SK-N-SH (cell line): ENCODE results near the gene SUMO1. TPM values are rescaled to one million over a fixed set of nuclear protein-coding genes. Genes with fewer than 3 reads are reported as not detected.

ENCODE experiments used
- CTCF ChIA-PET: fragments of 300-600, 350-600 bp; formaldehyde crosslinking; extraction: SDS; loops from one replicate; lab custom pipeline; 2021; lab: Yijun Ruan, JAX
- POLR2A ChIA-PET: fragments of 350-600 bp; sonication (Branson Sonifier 250); formaldehyde crosslinking; extraction: SDS; loops from one replicate; lab custom pipeline; 2020; ENCODE audit warnings: antibody characterized with exemption, inconsistent platforms; lab: Yijun Ruan, JAX
- DNase-seq: peaks from one replicate; pipeline ENCODE4 v3.0.0; 2012
- H2AFZ ChIP-seq: fragments of 200-600 bp; sonication (generic); 2 replicates; pipeline ENCODE4 v1.8.1; 2016; ENCODE audit warnings: antibody characterized with exemption, mild to moderate bottlenecking, low read depth
- H3F3A ChIP-seq: fragments of 200-600 bp; sonication (generic); replicated peaks from 2 replicates; pipeline ENCODE3; 2016; ENCODE audit warnings: antibody characterized with exemption, mild to moderate bottlenecking; ENCODE audit not compliant: insufficient read depth
- H3K27ac ChIP-seq, 2 experiments: fragments of 200-500 bp in 1 of 2; fragments of 200-600 bp in 1 of 2; sonication (Bioruptor generic) in 1 of 2; sonication (generic), shearing (Covaris generic) in 1 of 2; 2 replicates each; pipeline versions ENCODE4 v1.5.1 to v1.6.1; 2014 to 2016; ENCODE audit warnings: low read depth in 2 of 2, inconsistent platforms in 1 of 2, low read length in 1 of 2, mild to moderate bottlenecking in 1 of 2, mixed read lengths in 1 of 2
- H3K27me3 ChIP-seq: fragments of 200-600 bp; sonication (generic), shearing (Covaris generic); 2 replicates; pipeline ENCODE4 v1.6.1; 2016; ENCODE audit warnings: mixed run types; ENCODE audit not compliant: insufficient read depth
- H3K36me3 ChIP-seq, 2 experiments: fragments of 200-500 bp in 1 of 2; fragments of 200-600 bp in 1 of 2; sonication (Bioruptor generic) in 1 of 2; sonication (generic) in 1 of 2; replicated peaks in 1 of 2; 2 replicates each; pipeline versions ENCODE3 to v1.5.1; 2014 to 2016; ENCODE audit warnings: low read length in 1 of 2, mild to moderate bottlenecking in 1 of 2; ENCODE audit not compliant: insufficient read depth in 2 of 2, control insufficient read depth in 1 of 2
- H3K4me1 ChIP-seq, 2 experiments: fragments of 200-500 bp in 1 of 2; fragments of 200-600 bp in 1 of 2; sonication (Bioruptor generic) in 1 of 2; sonication (generic), shearing (Covaris generic) in 1 of 2; 2 replicates each; pipeline versions ENCODE4 v1.5.1 to v1.6.1; 2014 to 2016; ENCODE audit warnings: low read depth in 1 of 2, low read length in 1 of 2, mixed run types in 1 of 2; ENCODE audit not compliant: insufficient read depth in 2 of 2, control insufficient read depth in 1 of 2
- H3K4me2 ChIP-seq: fragments of 200-600 bp; sonication (generic), shearing (Covaris generic); 2 replicates; pipeline ENCODE4 v1.6.1; 2017; ENCODE audit warnings: mixed run types
- H3K4me3 ChIP-seq, 2 experiments: fragments of 200-500 bp in 1 of 2; fragments of 200-600 bp in 1 of 2; sonication (Bioruptor generic) in 1 of 2; sonication (generic), shearing (Covaris generic) in 1 of 2; 2 replicates each; pipeline versions ENCODE4 v1.5.1 to v1.8.1; 2014 to 2016; ENCODE audit warnings: low read depth in 2 of 2, inconsistent platforms in 1 of 2, low read length in 1 of 2, mild to moderate bottlenecking in 1 of 2, mixed read lengths in 1 of 2, moderate library complexity in 1 of 2
- H3K79me2 ChIP-seq: fragments of 200-600 bp; sonication (generic); 2 replicates; pipeline ENCODE4 v1.8.1; 2017; ENCODE audit warnings: mild to moderate bottlenecking; ENCODE audit not compliant: insufficient read depth
- H3K9ac ChIP-seq: fragments of 200-600 bp; sonication (generic); 2 replicates; pipeline ENCODE4 v1.6.1; 2017; ENCODE audit warnings: mixed run types
- H3K9me2 ChIP-seq: fragments of 200-600 bp; sonication (generic); 2 replicates; pipeline ENCODE4 v1.6.1; 2017; ENCODE audit warnings: mixed run types
- H3K9me3 ChIP-seq: fragments of 200-600 bp; sonication (generic); 2 replicates; pipeline ENCODE4 v1.6.1; 2017; ENCODE audit warnings: mixed run types, mild to moderate bottlenecking, moderate library complexity
- H4K20me1 ChIP-seq: fragments of 200-600 bp; sonication (generic); 2 replicates; pipeline ENCODE4 v1.6.1; 2017; ENCODE audit warnings: mild to moderate bottlenecking, mixed run types; ENCODE audit not compliant: insufficient read depth
- CHD2 ChIP-seq: fragments of 150-350 bp; IDR thresholded peaks from 2 replicates; pipeline ENCODE4 v1.6.1; 2018; ENCODE audit warnings: low read length; ENCODE audit not compliant: partially characterized antibody
- ELF1 ChIP-seq: IDR thresholded peaks from 2 replicates; pipeline ENCODE4 v1.4.0; 2012
- EP300 ChIP-seq, 2 experiments: IDR thresholded peaks; 2 replicates each; pipeline versions ENCODE4 v1.4.0 to v1.6.1; 2012; ENCODE audit warnings: borderline replicate concordance in 1 of 2, low read depth in 1 of 2, low read length in 1 of 2
- EZH2phosphoT487 ChIP-seq: fragments of 200-600 bp; sonication (generic); IDR thresholded peaks from 2 replicates; pipeline ENCODE4 v1.6.1; 2017; ENCODE audit warnings: low read depth, mixed run types, mild to moderate bottlenecking, antibody characterized with exemption, moderate library complexity, borderline replicate concordance
- FOXJ3 ChIP-seq: sonication (generic); formaldehyde crosslinking; IDR thresholded peaks from 2 replicates; pipeline ENCODE4 v1.5.1; 2020; ENCODE audit warnings: mild to moderate bottlenecking, missing genetic modification reagents
- FOXM1 ChIP-seq: IDR thresholded peaks from 2 replicates; pipeline ENCODE4 v1.4.0; 2012; ENCODE audit warnings: low read depth, mild to moderate bottlenecking
- GATA2 ChIP-seq: sonication (generic); formaldehyde crosslinking; IDR thresholded peaks from 2 replicates; pipeline ENCODE4 v1.5.0; 2020; ENCODE audit warnings: mild to moderate bottlenecking, missing genetic modification reagents
- MEF2A ChIP-seq: IDR thresholded peaks from 2 replicates; pipeline ENCODE4 v1.4.0; 2012; ENCODE audit warnings: low read depth, borderline replicate concordance
- MXI1 ChIP-seq: IDR thresholded peaks from 2 replicates; pipeline ENCODE4 v1.6.1; 2012; ENCODE audit warnings: mild to moderate bottlenecking, low read depth, low read length, improper control_type of control experiment
- NFIC ChIP-seq: IDR thresholded peaks from 2 replicates; pipeline ENCODE4 v1.4.0; 2012; ENCODE audit warnings: borderline replicate concordance
- NRF1 ChIP-seq: IDR thresholded peaks from 2 replicates; pipeline ENCODE4 v1.6.1; 2012; ENCODE audit warnings: low read depth, mild to moderate bottlenecking, low read length
- RAD21 ChIP-seq: IDR thresholded peaks from 2 replicates; pipeline ENCODE4 v1.6.1; 2012; ENCODE audit warnings: mild to moderate bottlenecking, low read length
- WGBS: methylation state at CpG from one replicate; pipeline ENCODE4 v1.1.6; 2017; ENCODE audit warnings: low lambda C conversion rate; 5-methylcytosine and 5-hydroxymethylcytosine counted together
- polyA plus RNA-seq, 3 experiments: library from polyadenylated mRNA; depleted of rRNA; stranded (reverse); fragments of >200 nt; gene quantifications; 2 replicates each; pipeline ENCODE4 v1.2.3, GENCODE V29; 2012
- TF ChIP-seq, protein P1 (sequence below): fragments of 200-600 bp; sonication (generic); IDR thresholded peaks from 2 replicates; pipeline ENCODE4 v1.6.1; 2017; ENCODE audit warnings: antibody characterized with exemption, mild to moderate bottlenecking, moderate library complexity
- TF ChIP-seq, protein P2 (sequence below): fragments of 150-350 bp; IDR thresholded peaks from 2 replicates; pipeline ENCODE4 v1.6.1; 2016; ENCODE audit warnings: mild to moderate bottlenecking, low read depth, low read length
- TF ChIP-seq, protein P3 (sequence below): IDR thresholded peaks from 2 replicates; pipeline ENCODE4 v1.4.0; 2012; ENCODE audit warnings: low read depth
- TF ChIP-seq, protein P4 (sequence below): IDR thresholded peaks from 2 replicates; pipeline ENCODE4 v1.6.1; 2012; ENCODE audit warnings: mild to moderate bottlenecking, low read depth, low read length, moderate library complexity
- TF ChIP-seq, protein P5 (sequence below): IDR thresholded peaks from 2 replicates; pipeline ENCODE4 v1.4.0; 2012; ENCODE audit warnings: low read depth, borderline replicate concordance

The SUMO1 gene
- polyA plus RNA-seq, 1 of the 3 experiments (the other 2 are of a cell fraction) = 42.8 TPM

DNA sequence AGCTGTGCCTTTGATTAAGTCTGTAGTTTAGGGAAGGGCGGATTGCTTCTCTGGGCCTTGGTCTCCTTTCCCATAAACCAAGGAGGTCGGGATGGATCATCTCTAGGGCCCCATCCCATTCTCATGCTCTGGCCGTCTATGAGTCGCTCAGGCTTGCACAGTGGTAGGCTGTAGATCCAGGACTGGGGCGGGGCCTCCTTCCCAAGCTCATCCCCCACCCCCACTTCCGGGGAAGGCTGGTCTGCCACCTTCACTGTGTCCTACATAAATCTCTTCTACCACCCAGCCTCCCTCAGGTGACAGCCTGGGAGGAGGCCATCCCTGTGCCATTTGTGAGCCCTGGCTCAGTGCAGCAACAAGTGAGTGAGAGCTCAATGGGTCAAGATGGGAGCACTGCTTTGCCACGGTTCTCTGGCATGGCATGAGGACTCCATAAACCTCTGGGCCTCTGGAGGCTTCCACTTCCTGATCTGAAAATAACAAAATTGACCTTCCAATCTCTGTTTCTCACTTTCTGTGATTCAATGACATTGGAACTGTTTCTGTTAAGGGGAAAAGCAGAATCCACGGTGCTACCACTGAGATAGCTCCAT lies 68.5 kb downstream of the SUMO1 start:
- Histone ChIP-seq H2AFZ (no peak overlapping the region), H3K36me3 (no peaks in the 10 kb centered on the region), H3K27me3 (no peaks in the 10 kb centered on the region), H3K27ac (no peak overlapping the region), H3K4me3 (no peak overlapping the region), H3K9me3 (no peaks in the 10 kb centered on the region), H3K9me2 (no peaks in the 10 kb centered on the region), H3K79me2 (no peaks in the 10 kb centered on the region), H3K4me2 (no peak overlapping the region), H3K9ac (no peak overlapping the region), H3K4me1 (peaks cover 0 to 4% of the 10 kb centered on the region in 2 experiments; a peak in 1 of 4 replicates), H4K20me1 (no peaks in the 10 kb centered on the region), H3F3A (no peaks in the 10 kb centered on the region)
- ChIA-PET CTCF (interaction anchor here (0.6 to 3.0 kb wide), 6 partner anchors 9 to 310 kb away, joined by 3 to 19 read pairs (median 6); no protein-coding TSS in a partner anchor), POLR2A (no interaction called here)
- TF ChIP-seq CHD2 = no peak
- TF ChIP-seq, protein P1, sequence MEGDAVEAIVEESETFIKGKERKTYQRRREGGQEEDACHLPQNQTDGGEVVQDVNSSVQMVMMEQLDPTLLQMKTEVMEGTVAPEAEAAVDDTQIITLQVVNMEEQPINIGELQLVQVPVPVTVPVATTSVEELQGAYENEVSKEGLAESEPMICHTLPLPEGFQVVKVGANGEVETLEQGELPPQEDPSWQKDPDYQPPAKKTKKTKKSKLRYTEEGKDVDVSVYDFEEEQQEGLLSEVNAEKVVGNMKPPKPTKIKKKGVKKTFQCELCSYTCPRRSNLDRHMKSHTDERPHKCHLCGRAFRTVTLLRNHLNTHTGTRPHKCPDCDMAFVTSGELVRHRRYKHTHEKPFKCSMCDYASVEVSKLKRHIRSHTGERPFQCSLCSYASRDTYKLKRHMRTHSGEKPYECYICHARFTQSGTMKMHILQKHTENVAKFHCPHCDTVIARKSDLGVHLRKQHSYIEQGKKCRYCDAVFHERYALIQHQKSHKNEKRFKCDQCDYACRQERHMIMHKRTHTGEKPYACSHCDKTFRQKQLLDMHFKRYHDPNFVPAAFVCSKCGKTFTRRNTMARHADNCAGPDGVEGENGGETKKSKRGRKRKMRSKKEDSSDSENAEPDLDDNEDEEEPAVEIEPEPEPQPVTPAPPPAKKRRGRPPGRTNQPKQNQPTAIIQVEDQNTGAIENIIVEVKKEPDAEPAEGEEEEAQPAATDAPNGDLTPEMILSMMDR = no peak
- TF ChIP-seq EP300 (IDR thresholded peaks at IDR 0.05; ENCODE audit: borderline replicate concordance in 1 of 2, low read depth in 1 of 2, low read length in 1 of 2) = no peak
- TF ChIP-seq, protein P2, sequence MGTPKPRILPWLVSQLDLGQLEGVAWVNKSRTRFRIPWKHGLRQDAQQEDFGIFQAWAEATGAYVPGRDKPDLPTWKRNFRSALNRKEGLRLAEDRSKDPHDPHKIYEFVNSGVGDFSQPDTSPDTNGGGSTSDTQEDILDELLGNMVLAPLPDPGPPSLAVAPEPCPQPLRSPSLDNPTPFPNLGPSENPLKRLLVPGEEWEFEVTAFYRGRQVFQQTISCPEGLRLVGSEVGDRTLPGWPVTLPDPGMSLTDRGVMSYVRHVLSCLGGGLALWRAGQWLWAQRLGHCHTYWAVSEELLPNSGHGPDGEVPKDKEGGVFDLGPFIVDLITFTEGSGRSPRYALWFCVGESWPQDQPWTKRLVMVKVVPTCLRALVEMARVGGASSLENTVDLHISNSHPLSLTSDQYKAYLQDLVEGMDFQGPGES = no peak
- TF ChIP-seq, protein P3, sequence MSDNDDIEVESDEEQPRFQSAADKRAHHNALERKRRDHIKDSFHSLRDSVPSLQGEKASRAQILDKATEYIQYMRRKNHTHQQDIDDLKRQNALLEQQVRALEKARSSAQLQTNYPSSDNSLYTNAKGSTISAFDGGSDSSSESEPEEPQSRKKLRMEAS = no peak
- TF ChIP-seq FOXJ3 = no peak
- no peak for TF ChIP-seq FOXM1
- TF ChIP-seq MEF2A = no peak
- no peak for TF ChIP-seq NFIC
- no peak for TF ChIP-seq ELF1
- no peak for TF ChIP-seq NRF1
- no peak for TF ChIP-seq GATA2 (CRISPR knock-in tag)
- TF ChIP-seq MXI1 = no peak
- TF ChIP-seq RAD21 = no peak
- TF ChIP-seq EZH2phosphoT487 = no peak
- WGBS = 93% methylated on average over 2 of the region's 8 CpGs
- DNase-seq = no peak

DNA sequence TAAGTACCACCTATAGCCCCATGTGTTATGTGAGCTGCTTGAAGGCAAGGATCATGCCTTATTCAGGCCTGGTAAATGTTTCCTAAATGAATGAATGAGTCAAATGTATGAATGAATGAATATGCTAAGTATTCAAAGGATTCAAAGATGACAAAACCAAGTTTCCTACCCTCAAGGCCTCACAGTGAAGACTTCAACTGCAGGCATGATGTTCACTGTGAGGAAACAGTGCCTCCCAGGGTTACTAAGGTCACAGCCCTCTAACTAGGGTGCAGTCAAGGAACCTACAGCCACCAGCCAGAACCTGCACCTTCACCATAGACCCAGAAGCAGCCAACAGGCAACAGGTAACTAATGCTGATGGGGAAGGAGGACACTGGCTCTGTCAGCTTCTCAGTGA lies 69.3 kb downstream of the SUMO1 start:
- Histone ChIP-seq H3K79me2 (no peaks in the 10 kb centered on the region), H3K27me3 (no peaks in the 10 kb centered on the region), H3K9me2 (no peaks in the 10 kb centered on the region)
- POLR2A ChIA-PET = no interaction called here
- TF ChIP-seq, protein P4, sequence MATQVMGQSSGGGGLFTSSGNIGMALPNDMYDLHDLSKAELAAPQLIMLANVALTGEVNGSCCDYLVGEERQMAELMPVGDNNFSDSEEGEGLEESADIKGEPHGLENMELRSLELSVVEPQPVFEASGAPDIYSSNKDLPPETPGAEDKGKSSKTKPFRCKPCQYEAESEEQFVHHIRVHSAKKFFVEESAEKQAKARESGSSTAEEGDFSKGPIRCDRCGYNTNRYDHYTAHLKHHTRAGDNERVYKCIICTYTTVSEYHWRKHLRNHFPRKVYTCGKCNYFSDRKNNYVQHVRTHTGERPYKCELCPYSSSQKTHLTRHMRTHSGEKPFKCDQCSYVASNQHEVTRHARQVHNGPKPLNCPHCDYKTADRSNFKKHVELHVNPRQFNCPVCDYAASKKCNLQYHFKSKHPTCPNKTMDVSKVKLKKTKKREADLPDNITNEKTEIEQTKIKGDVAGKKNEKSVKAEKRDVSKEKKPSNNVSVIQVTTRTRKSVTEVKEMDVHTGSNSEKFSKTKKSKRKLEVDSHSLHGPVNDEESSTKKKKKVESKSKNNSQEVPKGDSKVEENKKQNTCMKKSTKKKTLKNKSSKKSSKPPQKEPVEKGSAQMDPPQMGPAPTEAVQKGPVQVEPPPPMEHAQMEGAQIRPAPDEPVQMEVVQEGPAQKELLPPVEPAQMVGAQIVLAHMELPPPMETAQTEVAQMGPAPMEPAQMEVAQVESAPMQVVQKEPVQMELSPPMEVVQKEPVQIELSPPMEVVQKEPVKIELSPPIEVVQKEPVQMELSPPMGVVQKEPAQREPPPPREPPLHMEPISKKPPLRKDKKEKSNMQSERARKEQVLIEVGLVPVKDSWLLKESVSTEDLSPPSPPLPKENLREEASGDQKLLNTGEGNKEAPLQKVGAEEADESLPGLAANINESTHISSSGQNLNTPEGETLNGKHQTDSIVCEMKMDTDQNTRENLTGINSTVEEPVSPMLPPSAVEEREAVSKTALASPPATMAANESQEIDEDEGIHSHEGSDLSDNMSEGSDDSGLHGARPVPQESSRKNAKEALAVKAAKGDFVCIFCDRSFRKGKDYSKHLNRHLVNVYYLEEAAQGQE = no peak
- TF ChIP-seq, protein P5, sequence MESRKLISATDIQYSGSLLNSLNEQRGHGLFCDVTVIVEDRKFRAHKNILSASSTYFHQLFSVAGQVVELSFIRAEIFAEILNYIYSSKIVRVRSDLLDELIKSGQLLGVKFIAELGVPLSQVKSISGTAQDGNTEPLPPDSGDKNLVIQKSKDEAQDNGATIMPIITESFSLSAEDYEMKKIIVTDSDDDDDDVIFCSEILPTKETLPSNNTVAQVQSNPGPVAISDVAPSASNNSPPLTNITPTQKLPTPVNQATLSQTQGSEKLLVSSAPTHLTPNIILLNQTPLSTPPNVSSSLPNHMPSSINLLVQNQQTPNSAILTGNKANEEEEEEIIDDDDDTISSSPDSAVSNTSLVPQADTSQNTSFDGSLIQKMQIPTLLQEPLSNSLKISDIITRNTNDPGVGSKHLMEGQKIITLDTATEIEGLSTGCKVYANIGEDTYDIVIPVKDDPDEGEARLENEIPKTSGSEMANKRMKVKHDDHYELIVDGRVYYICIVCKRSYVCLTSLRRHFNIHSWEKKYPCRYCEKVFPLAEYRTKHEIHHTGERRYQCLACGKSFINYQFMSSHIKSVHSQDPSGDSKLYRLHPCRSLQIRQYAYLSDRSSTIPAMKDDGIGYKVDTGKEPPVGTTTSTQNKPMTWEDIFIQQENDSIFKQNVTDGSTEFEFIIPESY = no peak
- TF ChIP-seq, all 33 proteins: peak for 0
- Histone ChIP-seq H4K20me1 (no peaks in the 10 kb centered on the region), H3K27ac (no peak overlapping the region), H3F3A (no peaks in the 10 kb centered on the region), H2AFZ (no peak overlapping the region), H3K4me3 (no peak overlapping the region), H3K36me3 (no peaks in the 10 kb centered on the region), H3K4me2 (no peak overlapping the region), H3K9me3 (no peaks in the 10 kb centered on the region), H3K4me1 (peaks cover 0 to 6% of the 10 kb centered on the region in 2 experiments; a peak in 1 of 4 replicates), H3K9ac (no peak overlapping the region)
- no peak for DNase-seq
- CTCF ChIA-PET = interaction anchor here (0.6 to 3.0 kb wide), 5 partner anchors 9 to 309 kb away, joined by 3 to 19 read pairs (median 3); no protein-coding TSS in a partner anchor
